ENCODE data around the gene EVA1A. TPM values are rescaled to one million over a fixed set of nuclear protein-coding genes. Genes with fewer than 3 reads are reported as not detected.

Gene EVA1A
- total RNA-seq, 1 experiment from 2014 or later, result not detected

DNA sequence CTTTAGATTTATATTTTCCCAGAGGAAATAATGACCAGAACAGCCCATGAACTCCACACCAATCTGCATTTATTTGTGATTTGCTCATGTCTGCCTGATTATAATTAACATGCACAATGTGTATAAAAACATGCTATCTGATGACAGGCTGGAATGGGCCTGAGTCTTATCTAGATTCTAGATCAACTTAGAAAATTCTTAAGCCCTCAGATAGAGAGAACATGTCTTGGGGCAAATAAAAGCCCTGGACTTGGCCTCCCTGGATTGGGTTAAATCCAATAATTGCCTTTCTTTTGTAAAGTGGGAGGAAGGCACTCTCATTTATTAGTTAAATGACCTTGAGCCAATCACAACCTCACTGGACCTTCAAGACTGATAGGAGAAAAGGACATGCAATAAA, 61.8 kb downstream of the EVA1A start:
- no peaks in the 10 kb centered on the region for H3K36me3 Mint-ChIP-seq (ENCODE audit: insufficient read depth, unreplicated experiment)
- DNase-seq, result no peak
- no peak overlapping the region for H3K27ac Mint-ChIP-seq (ENCODE audit: unreplicated experiment)
- H3K4me1 Mint-ChIP-seq (ENCODE audit: low read depth, unreplicated experiment), result no peaks in the 10 kb centered on the region
- H3K9me3 Mint-ChIP-seq (ENCODE audit: low read depth, unreplicated experiment), result peaks cover 3% of the 10 kb centered on the region
- peaks cover 17% of the 10 kb centered on the region for H3K27me3 Mint-ChIP-seq (ENCODE audit: unreplicated experiment)
- intact Hi-C loops (cut with micrococcal nuclease; ENCODE audit: unreplicated experiment), result no loop called here
- BruUV-seq (replicated peaks), result no TSS peak
- CTCF ChIA-PET, result no interaction called here
- H3K4me3 Mint-ChIP-seq (ENCODE audit: low read depth, unreplicated experiment), result no peak overlapping the region
- TF ChIP-seq, protein P1, sequence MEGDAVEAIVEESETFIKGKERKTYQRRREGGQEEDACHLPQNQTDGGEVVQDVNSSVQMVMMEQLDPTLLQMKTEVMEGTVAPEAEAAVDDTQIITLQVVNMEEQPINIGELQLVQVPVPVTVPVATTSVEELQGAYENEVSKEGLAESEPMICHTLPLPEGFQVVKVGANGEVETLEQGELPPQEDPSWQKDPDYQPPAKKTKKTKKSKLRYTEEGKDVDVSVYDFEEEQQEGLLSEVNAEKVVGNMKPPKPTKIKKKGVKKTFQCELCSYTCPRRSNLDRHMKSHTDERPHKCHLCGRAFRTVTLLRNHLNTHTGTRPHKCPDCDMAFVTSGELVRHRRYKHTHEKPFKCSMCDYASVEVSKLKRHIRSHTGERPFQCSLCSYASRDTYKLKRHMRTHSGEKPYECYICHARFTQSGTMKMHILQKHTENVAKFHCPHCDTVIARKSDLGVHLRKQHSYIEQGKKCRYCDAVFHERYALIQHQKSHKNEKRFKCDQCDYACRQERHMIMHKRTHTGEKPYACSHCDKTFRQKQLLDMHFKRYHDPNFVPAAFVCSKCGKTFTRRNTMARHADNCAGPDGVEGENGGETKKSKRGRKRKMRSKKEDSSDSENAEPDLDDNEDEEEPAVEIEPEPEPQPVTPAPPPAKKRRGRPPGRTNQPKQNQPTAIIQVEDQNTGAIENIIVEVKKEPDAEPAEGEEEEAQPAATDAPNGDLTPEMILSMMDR (IDR thresholded peaks at IDR 0.05; ENCODE audit: unreplicated experiment), result no peak

DNA sequence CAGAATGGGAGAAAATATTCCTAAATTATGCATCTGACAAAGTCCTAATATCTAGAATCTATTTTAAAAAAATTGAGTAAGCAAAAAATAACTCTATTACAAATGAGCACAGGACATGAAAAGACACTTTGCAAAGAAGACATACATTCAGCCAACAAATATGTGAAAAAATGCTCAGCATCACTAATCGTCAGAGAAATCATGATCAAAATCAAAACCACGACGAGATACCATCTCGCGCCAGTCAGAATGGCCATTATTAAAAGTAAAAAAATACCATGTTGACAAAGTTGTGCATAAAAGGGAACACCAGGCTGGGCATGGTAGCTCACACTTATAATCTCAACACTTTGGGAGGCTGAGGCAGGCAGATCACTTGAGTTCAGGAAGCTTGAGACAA, 63.5 kb downstream of the EVA1A start:
- H3K4me3 Mint-ChIP-seq (ENCODE audit: low read depth, unreplicated experiment), result no peak overlapping the region
- TF ChIP-seq, protein P1 (IDR thresholded peaks at IDR 0.05; ENCODE audit: unreplicated experiment), result no peak
- intact Hi-C loops (cut with micrococcal nuclease; ENCODE audit: unreplicated experiment), result no loop called here
- H3K27ac Mint-ChIP-seq (ENCODE audit: unreplicated experiment), result no peak overlapping the region
- H3K36me3 Mint-ChIP-seq (ENCODE audit: insufficient read depth, unreplicated experiment), result no peaks in the 10 kb centered on the region
- peaks cover 8% of the 10 kb centered on the region for H3K4me1 Mint-ChIP-seq (ENCODE audit: low read depth, unreplicated experiment)
- DNase-seq, result no peak
- BruUV-seq (replicated peaks), result no TSS peak
- CTCF ChIA-PET, result no interaction called here
- H3K9me3 Mint-ChIP-seq (ENCODE audit: low read depth, unreplicated experiment), result peaks cover 3% of the 10 kb centered on the region
- H3K27me3 Mint-ChIP-seq (ENCODE audit: unreplicated experiment), result peaks cover 32% of the 10 kb centered on the region

DNA sequence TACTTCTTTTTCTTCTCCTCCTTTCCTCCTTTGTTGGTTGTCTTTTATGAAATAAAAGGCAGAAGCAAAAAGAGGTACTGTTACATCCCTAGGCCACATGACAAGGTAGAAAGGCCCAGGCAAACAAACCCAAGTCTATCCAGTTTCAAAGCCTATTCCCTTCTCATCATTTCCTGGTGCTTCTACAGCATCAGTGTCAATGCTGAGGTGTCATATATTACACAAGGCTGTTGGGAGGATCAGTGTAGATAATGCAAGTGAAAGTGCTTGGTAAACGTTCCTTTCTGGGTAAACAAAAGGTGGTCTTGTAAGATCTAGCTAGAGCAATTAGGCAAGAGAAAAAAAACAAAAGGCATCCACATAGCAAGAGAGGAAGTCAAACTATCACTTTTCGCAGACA, 64.9 kb downstream of the EVA1A start:
- CTCF ChIA-PET, result no interaction called here
- Mint-ChIP-seq H3K4me3 (ENCODE audit: low read depth, unreplicated experiment) (no peak overlapping the region), H3K4me1 (ENCODE audit: low read depth, unreplicated experiment) (peaks cover 8% of the 10 kb centered on the region), H3K9me3 (ENCODE audit: low read depth, unreplicated experiment) (peaks cover 3% of the 10 kb centered on the region), H3K27me3 (ENCODE audit: unreplicated experiment) (peaks cover 24% of the 10 kb centered on the region), H3K27ac (ENCODE audit: unreplicated experiment) (no peak overlapping the region), H3K36me3 (ENCODE audit: insufficient read depth, unreplicated experiment) (no peaks in the 10 kb centered on the region)
- TF ChIP-seq, protein P1 (IDR thresholded peaks at IDR 0.05; ENCODE audit: unreplicated experiment), result no peak
- DNase-seq, result no peak
- intact Hi-C loops (cut with micrococcal nuclease; ENCODE audit: unreplicated experiment), result no loop called here
- BruUV-seq (replicated peaks), result no TSS peak

DNA sequence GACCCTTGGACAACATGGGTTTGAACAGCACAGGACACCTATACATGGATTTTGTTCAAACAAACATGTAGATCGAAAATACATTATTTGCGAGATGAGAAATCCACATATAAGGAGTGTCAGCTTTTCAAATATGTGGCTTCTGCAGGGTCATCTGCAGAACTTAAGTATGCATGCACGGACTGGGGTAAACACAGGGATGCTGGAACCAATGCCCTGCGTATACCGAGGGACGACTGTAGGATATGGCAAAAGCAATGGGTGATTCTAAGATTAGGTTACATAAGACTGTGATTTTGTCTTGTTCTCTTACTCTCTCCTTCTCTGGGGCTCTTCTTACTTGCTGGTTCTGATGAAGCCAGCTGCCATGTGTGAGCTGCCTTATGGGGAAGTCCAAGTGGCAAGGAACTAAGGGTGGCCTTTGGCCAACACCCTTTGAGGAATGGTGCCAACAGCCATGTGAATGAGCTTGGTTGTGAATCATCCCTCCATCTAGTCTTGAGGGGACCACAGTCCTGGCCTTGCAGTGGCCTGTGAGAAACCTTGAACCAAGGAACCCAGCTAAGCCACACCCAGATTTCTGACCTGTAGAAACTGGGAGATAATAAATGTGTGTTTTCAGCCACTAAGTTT, 66.5 kb downstream of the EVA1A start:
- no peak overlapping the region for H3K4me3 Mint-ChIP-seq (ENCODE audit: low read depth, unreplicated experiment)
- peaks cover 29% of the 10 kb centered on the region for H3K27me3 Mint-ChIP-seq (ENCODE audit: unreplicated experiment)
- no peak overlapping the region for H3K27ac Mint-ChIP-seq (ENCODE audit: unreplicated experiment)
- CTCF ChIA-PET, result no interaction called here
- no peaks in the 10 kb centered on the region for H3K9me3 Mint-ChIP-seq (ENCODE audit: low read depth, unreplicated experiment)
- TF ChIP-seq, protein P1 (IDR thresholded peaks at IDR 0.05; ENCODE audit: unreplicated experiment), result no peak
- H3K4me1 Mint-ChIP-seq (ENCODE audit: low read depth, unreplicated experiment), result peaks cover 8% of the 10 kb centered on the region
- no TSS peak for BruUV-seq (replicated peaks)
- no peak for DNase-seq
- intact Hi-C loops (cut with micrococcal nuclease; ENCODE audit: unreplicated experiment), result no loop called here
- H3K36me3 Mint-ChIP-seq (ENCODE audit: insufficient read depth, unreplicated experiment), result no peaks in the 10 kb centered on the region
